Mesenchymal stem cell (in vitro differentiated cells and primary cell): ENCODE results near the gene LAD1.

ENCODE experiments used
- DNase-seq: peaks from one replicate; pipeline ENCODE4 v3.0.0-alpha.2; 2013
- H2AFZ ChIP-seq: one replicate; pipeline ENCODE4 v1.6.1; 2013; ENCODE audit warnings: low read depth, mild to moderate bottlenecking, control low read depth, inconsistent platforms, low read length, moderate library complexity
- H2AK5ac ChIP-seq: 2 replicates; pipeline ENCODE4 v1.6.1; 2013; ENCODE audit warnings: low read length, moderate library complexity, mild to moderate bottlenecking, inconsistent platforms; ENCODE audit not compliant: severe bottlenecking
- H2BK120ac ChIP-seq: one replicate; pipeline ENCODE4 v1.6.1; 2013; ENCODE audit warnings: low read depth, mild to moderate bottlenecking, inconsistent platforms, low read length, moderate library complexity
- H2BK12ac ChIP-seq, 2 experiments: one replicate each; pipeline ENCODE4 v1.6.1; 2013; ENCODE audit warnings: inconsistent platforms in 2 of 2, low read length in 2 of 2, mild to moderate bottlenecking in 2 of 2, moderate library complexity in 2 of 2, control low read depth in 1 of 2
- H2BK15ac ChIP-seq: one replicate; pipeline ENCODE4 v1.6.1; 2013; ENCODE audit warnings: mild to moderate bottlenecking, low read depth, inconsistent platforms; ENCODE audit not compliant: poor library complexity, severe bottlenecking
- H2BK5ac ChIP-seq: 2 replicates; pipeline ENCODE4 v1.6.1; 2013; ENCODE audit warnings: low read depth, mild to moderate bottlenecking, low read length, control low read depth, inconsistent platforms; ENCODE audit not compliant: poor library complexity, severe bottlenecking
- H3K14ac ChIP-seq, 2 experiments: one replicate each; pipeline ENCODE4 v1.6.1; 2013; ENCODE audit warnings: inconsistent platforms in 2 of 2, low read length in 2 of 2, control low read depth in 1 of 2, mild to moderate bottlenecking in 1 of 2, moderate library complexity in 1 of 2
- H3K18ac ChIP-seq, 2 experiments: one replicate each; pipeline ENCODE4 v1.6.1; 2013; ENCODE audit warnings: inconsistent platforms in 2 of 2, low read length in 2 of 2, control low read depth in 1 of 2, low read depth in 1 of 2, mild to moderate bottlenecking in 1 of 2
- H3K23ac ChIP-seq, 2 experiments: one replicate each; pipeline ENCODE4 v1.6.1; 2013; ENCODE audit warnings: inconsistent platforms in 2 of 2, low read length in 2 of 2, mild to moderate bottlenecking in 2 of 2, moderate library complexity in 2 of 2, control low read depth in 1 of 2
- H3K27ac ChIP-seq: 2 replicates; pipeline ENCODE4 v1.5.1; 2013; ENCODE audit warnings: mild to moderate bottlenecking, moderate library complexity, low read length, control low read depth, inconsistent platforms; ENCODE audit not compliant: poor library complexity, severe bottlenecking
- H3K27me3 ChIP-seq, 2 experiments: 2 replicates each; pipeline versions ENCODE4 v1.6.1 to v1.7.0; 2013; ENCODE audit warnings: low read length in 2 of 2, mild to moderate bottlenecking in 2 of 2, moderate library complexity in 2 of 2, control low read depth in 1 of 2, inconsistent platforms in 1 of 2; ENCODE audit not compliant: control insufficient read depth in 1 of 2, insufficient read depth in 1 of 2
- H3K36me3 ChIP-seq, 2 experiments: 2 replicates each; pipeline versions ENCODE4 v1.6.1 to v1.7.0; 2013; ENCODE audit warnings: low read length in 2 of 2, control low read depth in 1 of 2, inconsistent platforms in 1 of 2, low read depth in 1 of 2, mild to moderate bottlenecking in 1 of 2; ENCODE audit not compliant: insufficient read depth in 2 of 2, control insufficient read depth in 1 of 2
- H3K4ac ChIP-seq, 2 experiments: one replicate each; pipeline ENCODE4 v1.6.1; 2013; ENCODE audit warnings: inconsistent platforms in 2 of 2, low read length in 2 of 2, mild to moderate bottlenecking in 2 of 2, moderate library complexity in 2 of 2, control low read depth in 1 of 2, low read depth in 1 of 2
- H3K4me1 ChIP-seq: 2 replicates; pipeline ENCODE4 v1.6.1; 2013; ENCODE audit warnings: low read depth, low read length, control low read depth; ENCODE audit not compliant: control insufficient read depth, insufficient read depth
- H3K4me2 ChIP-seq: 2 replicates; pipeline ENCODE4 v1.6.1; 2013; ENCODE audit warnings: low read length, mild to moderate bottlenecking, inconsistent platforms; ENCODE audit not compliant: poor library complexity, severe bottlenecking
- H3K4me3 ChIP-seq, 2 experiments: 2 replicates each; pipeline versions ENCODE4 v1.5.1 to v1.7.0; 2013; ENCODE audit warnings: low read length in 2 of 2, mild to moderate bottlenecking in 2 of 2, control low read depth in 1 of 2, low read depth in 1 of 2; ENCODE audit not compliant: insufficient read depth in 1 of 2
- H3K79me1 ChIP-seq: replicated peaks from 2 replicates; pipeline ENCODE4 v1.6.1; 2013; ENCODE audit warnings: mild to moderate bottlenecking, control low read depth, low read length, inconsistent platforms; ENCODE audit not compliant: poor library complexity, severe bottlenecking
- H3K9ac ChIP-seq: 2 replicates; pipeline ENCODE4 v1.7.0; 2013; ENCODE audit warnings: mild to moderate bottlenecking, low read length, moderate library complexity
- H3K9me3 ChIP-seq: 2 replicates; pipeline ENCODE4 v1.7.0; 2013; ENCODE audit warnings: mild to moderate bottlenecking, low read length; ENCODE audit not compliant: control insufficient read depth
- H4K8ac ChIP-seq: one replicate; pipeline ENCODE4 v1.6.1; 2013; ENCODE audit warnings: inconsistent platforms, mild to moderate bottlenecking, low read length, moderate library complexity
- H4K91ac ChIP-seq: one replicate; pipeline ENCODE4 v1.6.1; 2013; ENCODE audit warnings: mild to moderate bottlenecking, low read length, inconsistent platforms
- WGBS: methylation state at CpG from one replicate; pipeline ENCODE4 v1.1.7; 2013; ENCODE audit warnings: mixed read lengths; 5-methylcytosine and 5-hydroxymethylcytosine counted together

Gene LAD1

DNA sequence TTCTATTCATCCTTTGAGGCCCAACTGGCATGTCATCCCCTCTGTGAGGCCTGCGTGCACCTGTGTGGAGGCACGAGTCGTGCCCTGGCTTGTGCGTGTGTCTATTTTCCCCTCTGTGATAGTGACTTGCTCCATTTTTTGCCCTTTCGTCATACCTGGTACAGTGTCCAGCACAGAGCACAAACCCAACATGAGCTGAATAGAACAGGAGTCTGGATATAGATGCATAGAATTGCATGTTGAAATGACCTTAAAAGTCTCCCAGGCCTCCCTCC, 54.1 kb downstream of the LAD1 start:
- Histone ChIP-seq H2BK15ac (no peak overlapping the region), H3K36me3 (no peaks in the 10 kb centered on the region), H2AK5ac (no peak overlapping the region), H3K4ac (no peak overlapping the region), H3K27me3 (peaks cover 19 to 59% of the 10 kb centered on the region in 2 experiments), H3K14ac (no peak overlapping the region), H2BK120ac (no peak overlapping the region), H3K9ac (no peak overlapping the region), H2BK12ac (no peak overlapping the region), H3K23ac (no peak overlapping the region), H3K4me1 (peaks cover 3% of the 10 kb centered on the region), H2BK5ac (no peak overlapping the region), H3K79me1 (no peaks in the 10 kb centered on the region), H3K27ac (no peak overlapping the region), H3K18ac (no peak overlapping the region), H4K91ac (no peak overlapping the region), H4K8ac (no peak overlapping the region), H3K4me2 (no peak overlapping the region), H2AFZ (no peak overlapping the region), H3K9me3 (peaks cover 38% of the 10 kb centered on the region), H3K4me3 (no peak overlapping the region)
- DNase-seq: no peak
- whole genome bisulfite sequencing: 90% methylated on average over 4 of the region's 5 CpGs

DNA sequence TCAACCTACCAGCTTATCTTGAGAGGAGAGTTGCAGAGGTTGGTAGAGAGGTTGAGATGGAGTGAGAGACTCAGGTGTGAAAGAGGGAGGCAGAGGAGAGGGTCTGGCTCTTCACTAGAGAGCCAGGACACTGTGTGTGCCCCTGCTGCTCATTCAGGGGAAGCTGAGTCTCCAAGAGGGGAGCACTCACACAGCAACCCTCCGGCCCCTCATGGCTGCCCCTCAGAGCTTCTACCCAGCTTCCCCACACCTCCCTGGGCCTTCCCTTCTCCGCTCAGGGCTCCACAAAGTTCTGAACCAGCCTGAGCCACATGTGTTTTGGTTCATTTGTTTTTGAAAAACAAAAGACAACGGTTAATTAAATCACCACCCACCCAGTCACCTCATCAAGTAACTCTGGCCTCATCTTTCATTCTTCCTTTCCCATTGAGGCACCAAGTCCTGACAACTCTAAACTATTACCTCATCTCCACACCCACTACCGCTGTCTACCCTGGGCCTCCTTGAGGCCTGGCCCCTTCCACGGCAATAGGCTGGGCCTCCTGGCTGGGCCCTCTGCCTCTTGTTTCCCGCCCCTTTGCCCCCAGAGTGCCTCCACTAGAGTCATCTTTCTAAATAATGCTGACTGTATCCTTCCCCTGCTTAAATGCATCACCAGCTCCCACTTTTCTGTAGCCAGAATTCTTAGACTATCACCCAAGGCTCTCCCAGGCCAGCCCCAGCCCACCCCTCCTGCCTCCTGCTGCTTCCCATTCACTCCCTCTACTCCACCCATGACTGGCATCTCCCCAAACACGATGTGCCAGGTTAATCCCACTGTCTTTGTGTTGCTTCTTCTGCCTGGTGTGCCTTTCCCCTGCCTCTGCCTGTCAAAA, 54.7 kb downstream of the LAD1 start:
- Histone ChIP-seq H2AFZ (no peak overlapping the region), H4K8ac (no peak overlapping the region), H3K18ac (no peak overlapping the region), H2BK15ac (no peak overlapping the region), H3K4ac (no peak overlapping the region), H3K4me3 (no peak overlapping the region), H4K91ac (no peak overlapping the region), H3K36me3 (no peaks in the 10 kb centered on the region), H3K27ac (no peak overlapping the region), H2BK12ac (no peak overlapping the region), H3K9me3 (peaks cover 38% of the 10 kb centered on the region), H2BK5ac (no peak overlapping the region), H3K23ac (no peak overlapping the region), H3K79me1 (no peaks in the 10 kb centered on the region), H2AK5ac (no peak overlapping the region), H3K27me3 (peaks cover 19 to 59% of the 10 kb centered on the region in 2 experiments), H3K9ac (no peak overlapping the region), H3K4me2 (no peak overlapping the region), H3K4me1 (peaks cover 3% of the 10 kb centered on the region), H2BK120ac (no peak overlapping the region), H3K14ac (no peak overlapping the region)
- DNase-seq: no peak
- 60% methylated on average over 7 of the region's 7 CpGs for WGBS

DNA sequence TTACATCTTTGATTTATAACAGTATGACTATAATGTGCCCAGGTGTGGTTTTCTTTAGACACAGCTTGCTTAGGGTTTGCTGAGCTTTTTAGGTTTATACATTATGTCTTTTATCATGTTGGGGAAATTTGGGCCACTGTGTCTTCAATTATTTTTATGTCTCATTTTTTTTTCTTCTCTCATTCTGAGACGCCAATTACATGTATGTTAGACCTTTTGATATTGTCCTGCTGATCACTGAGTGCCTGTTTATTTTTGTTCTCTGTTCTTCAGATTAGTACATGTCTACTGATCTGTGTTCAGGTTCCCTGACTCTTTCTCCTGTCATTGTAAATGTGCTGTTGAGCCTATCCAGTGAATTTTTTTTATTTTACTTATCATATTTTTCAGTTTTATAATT, 57.7 kb downstream of the LAD1 start:
- no peak for DNase-seq
- no peak overlapping the region for H3K4me3 ChIP-seq
- H2BK12ac ChIP-seq: no peak overlapping the region
- no CpG with 5 or more reads among the region's 1 CpG for WGBS
- no peak overlapping the region for H4K91ac ChIP-seq
- no peak overlapping the region for H2BK120ac ChIP-seq
- H2AFZ ChIP-seq: no peak overlapping the region
- no peak overlapping the region for H3K18ac ChIP-seq
- no peak overlapping the region for H3K9ac ChIP-seq
- peaks cover 38% of the 10 kb centered on the region for H3K9me3 ChIP-seq
- peaks cover 2% of the 10 kb centered on the region for H3K4me1 ChIP-seq
- no peak overlapping the region for H3K4ac ChIP-seq
- no peak overlapping the region for H2BK15ac ChIP-seq
- no peak overlapping the region for H4K8ac ChIP-seq
- no peak overlapping the region for H2AK5ac ChIP-seq
- H3K36me3 ChIP-seq: no peaks in the 10 kb centered on the region
- H3K23ac ChIP-seq: no peak overlapping the region
- no peak overlapping the region for H3K27ac ChIP-seq
- no peak overlapping the region for H3K4me2 ChIP-seq
- peaks cover 18 to 54% of the 10 kb centered on the region in 2 experiments for H3K27me3 ChIP-seq
- no peak overlapping the region for H3K14ac ChIP-seq
- no peaks in the 10 kb centered on the region for H3K79me1 ChIP-seq
- H2BK5ac ChIP-seq: no peak overlapping the region

DNA sequence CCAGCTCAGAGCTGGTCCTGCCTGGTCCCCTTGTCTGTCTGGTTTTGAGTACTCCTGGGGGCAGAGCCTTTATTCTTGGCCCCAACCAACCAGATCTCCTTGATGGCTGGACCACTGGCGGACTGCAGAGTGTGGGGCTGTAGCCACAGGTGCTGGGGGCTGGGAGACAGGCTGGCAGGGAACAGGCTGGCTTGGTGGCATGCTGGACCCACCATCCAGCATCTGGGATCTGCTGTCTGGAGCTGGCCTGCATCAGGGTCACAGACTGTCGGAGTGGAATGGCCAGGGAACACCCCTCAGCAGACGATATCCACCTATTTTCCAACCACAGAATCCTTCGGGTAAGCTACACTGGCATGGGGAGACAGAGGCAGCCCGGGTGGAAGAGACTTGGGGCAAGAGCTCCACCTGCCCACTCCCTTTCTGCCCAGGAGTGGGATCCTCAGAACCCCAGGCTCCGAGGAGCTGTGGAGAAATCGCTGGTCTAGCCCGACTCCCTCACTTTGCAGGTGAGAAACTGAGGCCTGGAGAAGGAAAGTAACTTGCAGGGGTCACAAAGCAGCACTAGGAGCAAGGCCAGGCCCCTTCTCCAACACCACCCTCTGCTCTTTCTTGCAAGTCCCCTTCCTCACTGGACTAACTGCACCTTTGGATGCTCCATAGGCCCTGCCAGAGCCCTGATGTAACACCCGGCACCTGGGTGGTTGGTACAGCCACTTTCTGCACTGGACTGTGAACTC, 62.2 kb downstream of the LAD1 start:
- no peaks in the 10 kb centered on the region for H3K36me3 ChIP-seq
- no peak for DNase-seq
- H3K9ac ChIP-seq: no peak overlapping the region
- no peak overlapping the region for H3K4me2 ChIP-seq
- peaks cover 18% of the 10 kb centered on the region for H3K9me3 ChIP-seq
- no peak overlapping the region for H2BK15ac ChIP-seq
- no peak overlapping the region for H4K8ac ChIP-seq
- H2AFZ ChIP-seq: no peak overlapping the region
- H3K4me3 ChIP-seq: no peak overlapping the region
- H3K14ac ChIP-seq: no peak overlapping the region
- peaks cover 2% of the 10 kb centered on the region for H3K4me1 ChIP-seq
- no peaks in the 10 kb centered on the region for H3K79me1 ChIP-seq
- H2AK5ac ChIP-seq: no peak overlapping the region
- H3K18ac ChIP-seq: peak overlapping the region in 1 of 2 experiments; percentile 24
- no peak overlapping the region for H2BK120ac ChIP-seq
- no peak overlapping the region for H3K27ac ChIP-seq
- H2BK5ac ChIP-seq: no peak overlapping the region
- 86% methylated on average over 9 of the region's 9 CpGs for WGBS
- H3K4ac ChIP-seq: no peak overlapping the region
- no peak overlapping the region for H2BK12ac ChIP-seq
- H4K91ac ChIP-seq: no peak overlapping the region
- H3K27me3 ChIP-seq: peaks cover 26 to 45% of the 10 kb centered on the region in 2 experiments
- no peak overlapping the region for H3K23ac ChIP-seq
